Middle frontal gyrus (tissue), 1 donor: ENCODE results near the gene NOSTRIN.
"Not testable (repeated sequence)": the region's sequence is repeated elsewhere in the genome, so short reads cannot be mapped to it uniquely, and the experiment has no call there.

Experiments used
- DNase-seq: peaks from one replicate; pipeline ENCODE4 v3.0.0-alpha.2; 2015; ENCODE audit warnings: low spot score; ENCODE audit errors: extremely low spot score

The NOSTRIN gene

DNA sequence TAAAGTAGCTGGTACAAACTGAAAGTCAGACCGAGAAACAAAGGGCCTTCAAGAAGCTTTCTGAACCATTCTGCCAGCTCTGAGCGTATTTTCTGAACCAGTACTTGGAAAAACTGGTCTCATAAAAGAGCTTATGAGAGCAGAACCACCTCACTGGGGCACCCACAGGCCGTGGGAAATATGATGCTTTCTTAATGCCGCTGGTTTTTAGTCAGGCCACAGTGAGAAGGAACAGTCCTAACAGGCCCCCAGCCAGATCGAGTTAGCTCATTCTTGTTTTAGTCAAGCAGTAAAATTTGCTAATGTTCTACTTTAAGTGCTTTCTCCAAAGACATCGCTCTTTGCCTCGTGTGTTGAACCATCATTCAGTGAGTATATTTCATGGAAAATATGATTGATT is 12.7 kb upstream of the NOSTRIN start:
- no peak for DNase-seq

DNA sequence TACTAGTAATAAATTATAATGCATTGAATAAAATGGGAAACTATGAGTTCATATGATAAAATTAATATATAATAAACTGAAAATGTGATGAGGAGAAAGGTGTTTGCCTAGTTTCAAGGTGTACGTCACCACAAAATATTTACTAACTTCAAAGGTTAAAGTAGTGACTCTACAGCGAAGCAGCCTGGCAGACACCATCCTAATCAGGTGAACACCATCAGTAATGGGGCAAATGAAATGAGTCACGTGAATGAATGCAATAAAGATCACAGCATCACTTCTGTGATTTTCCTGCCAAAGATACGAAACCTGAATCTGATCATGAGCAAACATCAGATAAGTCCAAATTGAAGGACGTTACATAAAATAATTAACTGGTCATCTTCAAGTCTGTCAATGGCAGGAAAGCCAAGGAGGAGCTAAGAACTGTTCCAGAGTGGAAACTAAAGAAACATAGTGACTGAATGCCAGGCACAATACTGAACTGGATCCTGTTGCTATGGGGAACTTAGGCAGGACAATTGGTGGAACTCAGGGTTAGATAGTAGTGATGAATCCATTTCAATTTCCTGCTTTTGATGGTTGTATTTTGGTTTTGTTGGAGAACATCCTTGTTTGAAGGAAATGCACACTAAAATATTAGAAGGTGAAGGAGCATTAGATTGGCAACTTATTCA is 12.1 kb upstream of the NOSTRIN start:
- no peak for DNase-seq

DNA sequence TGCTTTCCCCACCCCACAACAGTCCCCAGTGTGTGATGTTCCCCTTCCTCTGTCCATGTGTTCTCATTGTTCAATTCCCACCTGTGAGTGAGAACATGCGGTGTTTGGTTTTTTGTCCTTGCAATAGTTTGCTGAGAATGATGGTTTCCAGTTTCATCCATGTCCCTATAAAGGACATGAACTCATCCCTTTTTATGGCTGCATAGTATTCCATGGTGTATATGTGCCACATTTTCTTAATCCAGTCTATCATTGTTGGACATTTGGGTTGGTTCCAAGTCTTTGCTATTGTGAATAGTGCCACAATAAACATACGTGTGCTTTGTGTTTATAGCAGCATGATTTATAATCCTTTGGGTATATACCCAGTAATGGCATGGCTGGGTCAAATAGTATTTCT is 11.3 kb upstream of the NOSTRIN start:
- not testable (repeated sequence) for DNase-seq

DNA sequence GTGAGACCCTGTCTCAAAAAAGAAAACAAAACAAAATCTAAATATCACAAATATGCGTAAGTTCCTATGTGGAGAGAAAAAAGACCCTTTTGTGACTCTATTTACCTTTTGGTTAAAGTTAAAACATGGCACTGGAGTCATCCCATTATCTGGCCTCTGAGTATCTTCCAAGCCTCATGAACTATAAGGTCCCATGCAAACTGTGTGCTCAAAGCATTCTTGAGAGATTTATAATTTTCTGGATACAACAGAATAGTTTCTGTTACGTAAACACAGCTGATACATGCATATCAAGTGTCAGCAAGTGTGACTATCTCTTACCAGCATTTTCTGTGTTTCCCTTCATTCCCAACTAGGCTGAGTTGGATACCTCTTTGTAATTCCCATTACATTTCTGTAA is 8.8 kb upstream of the NOSTRIN start:
- DNase-seq: no peak

DNA sequence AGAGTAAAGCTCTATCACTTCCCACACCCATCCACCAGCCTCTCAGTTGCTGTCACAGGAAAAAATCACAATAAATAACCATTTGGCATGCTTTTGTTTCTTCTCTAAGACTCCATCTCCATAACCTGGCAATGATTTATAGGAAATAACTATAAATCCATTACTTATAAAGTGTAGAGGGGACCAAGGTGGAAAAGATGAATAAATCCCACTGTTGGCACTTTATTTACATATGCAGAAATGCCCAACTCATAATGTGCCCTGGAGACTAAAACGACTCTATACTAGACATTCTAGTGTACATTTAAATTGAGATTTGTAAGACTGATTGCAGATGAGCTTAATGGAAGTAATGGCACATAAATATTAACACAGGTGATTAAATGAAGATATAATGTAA is 7.5 kb upstream of the NOSTRIN start:
- DNase-seq: no peak

DNA sequence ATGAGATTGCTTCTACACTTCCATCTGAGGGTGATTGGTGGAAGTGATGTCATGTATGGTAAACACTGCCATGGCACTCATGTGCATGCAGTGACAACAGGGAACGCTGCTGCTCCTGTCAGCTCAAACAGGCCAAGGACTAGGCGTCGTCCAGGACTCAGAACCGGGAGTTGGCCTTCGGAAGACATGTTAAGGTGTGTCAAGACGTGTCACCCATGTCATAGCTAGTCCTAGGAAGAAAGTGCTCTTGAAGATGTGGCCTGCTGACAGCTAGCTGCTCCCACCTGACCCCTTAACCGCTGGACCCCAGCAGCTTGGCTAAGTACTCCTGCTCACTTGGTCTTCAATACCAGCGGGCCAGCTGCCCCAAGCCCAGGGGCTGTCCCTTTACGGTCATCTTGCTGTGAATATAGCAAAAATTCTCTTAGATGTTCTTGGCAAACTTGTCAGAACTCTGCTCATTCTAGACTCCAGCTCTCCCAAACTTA is 6.3 kb upstream of the NOSTRIN start:
- DNase-seq: no peak

DNA sequence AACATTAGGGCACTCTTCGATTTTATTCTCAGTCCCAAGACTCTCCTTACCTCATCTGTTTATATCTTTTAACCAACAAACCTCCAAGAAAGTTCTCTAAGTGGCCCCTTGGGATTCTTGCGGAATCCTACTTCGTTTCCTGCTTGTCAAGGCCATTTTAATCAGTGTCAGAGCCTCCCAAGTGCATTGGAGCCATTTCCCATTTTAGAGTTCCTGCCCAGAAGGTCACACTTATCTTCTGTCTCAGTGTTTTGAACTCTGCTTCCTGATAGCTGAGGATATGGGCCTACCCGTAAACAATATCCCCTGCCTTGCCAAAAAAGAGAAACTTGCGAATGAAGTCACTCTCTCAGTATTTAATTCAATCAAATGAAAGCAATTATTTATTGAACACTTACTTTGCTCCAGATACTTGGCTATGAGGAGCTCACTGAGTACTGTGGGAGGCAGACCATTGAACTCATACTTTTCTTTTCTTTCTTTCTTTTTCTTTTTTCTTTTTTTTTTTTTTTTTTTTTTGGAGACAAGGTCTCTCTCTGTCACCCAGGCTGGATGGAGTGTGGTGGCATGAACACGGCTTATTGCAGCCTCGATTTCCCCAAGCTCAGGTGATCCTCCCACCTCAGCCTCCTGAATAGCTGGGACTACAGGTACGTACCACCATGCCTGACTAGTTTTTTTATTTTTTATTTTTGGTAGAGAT is 5.7 kb upstream of the NOSTRIN start:
- no peak for DNase-seq

DNA sequence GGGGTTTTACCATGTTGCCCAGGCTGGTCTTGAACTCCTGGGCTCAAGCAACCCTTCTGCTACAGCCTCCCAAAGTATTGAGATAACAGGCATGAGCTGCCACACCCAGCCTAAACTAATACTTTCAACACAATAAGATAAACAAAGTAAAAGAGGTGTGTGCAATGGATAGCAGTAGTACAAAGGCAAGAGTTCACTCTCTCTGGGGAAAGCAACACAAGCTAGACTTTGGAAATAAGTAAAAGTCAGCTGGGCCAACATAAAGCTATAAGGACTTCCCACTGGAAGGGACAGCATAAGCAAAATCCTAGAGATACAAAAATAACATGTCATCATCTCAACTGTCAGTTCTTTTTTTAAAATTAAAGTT is 5.2 kb upstream of the NOSTRIN start:
- DNase-seq: no peak

DNA sequence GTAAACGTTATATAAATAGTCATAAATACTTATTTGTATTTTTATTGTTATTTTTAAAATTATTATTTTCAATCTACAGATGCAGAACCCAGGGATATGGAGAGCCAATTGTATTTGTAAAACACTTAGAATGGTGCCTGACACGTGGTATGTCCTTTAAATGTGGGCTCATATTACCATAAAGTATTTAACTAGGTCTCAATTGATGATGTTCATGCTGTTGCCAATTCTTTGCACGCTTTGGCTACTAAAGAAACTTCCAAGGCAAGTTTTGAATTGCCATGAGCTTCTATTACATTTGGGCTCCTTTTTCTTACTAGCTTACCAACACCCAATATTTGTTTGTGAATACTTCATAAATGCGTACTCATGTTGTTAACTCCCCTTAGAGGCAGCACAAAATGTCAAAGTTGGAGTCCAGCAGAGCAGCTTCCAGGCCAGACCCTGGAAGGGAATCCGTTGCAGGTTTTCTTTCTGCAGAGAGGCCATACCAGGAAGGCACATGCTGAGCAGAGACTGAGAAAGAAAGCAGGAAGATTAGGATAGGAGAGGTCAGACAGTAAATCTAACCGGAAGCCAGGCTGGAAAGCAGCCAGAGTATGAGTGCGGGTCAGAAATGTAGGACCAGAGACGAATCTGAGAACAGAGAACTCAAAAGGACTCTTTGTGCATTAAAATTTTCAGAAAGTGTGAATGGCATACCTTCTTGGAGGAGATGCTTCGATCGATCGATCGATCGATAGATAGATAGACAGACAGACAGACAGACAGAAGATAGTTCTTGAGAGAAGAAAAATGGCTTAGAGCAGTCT is 4.2 kb upstream of the NOSTRIN start:
- no peak for DNase-seq

DNA sequence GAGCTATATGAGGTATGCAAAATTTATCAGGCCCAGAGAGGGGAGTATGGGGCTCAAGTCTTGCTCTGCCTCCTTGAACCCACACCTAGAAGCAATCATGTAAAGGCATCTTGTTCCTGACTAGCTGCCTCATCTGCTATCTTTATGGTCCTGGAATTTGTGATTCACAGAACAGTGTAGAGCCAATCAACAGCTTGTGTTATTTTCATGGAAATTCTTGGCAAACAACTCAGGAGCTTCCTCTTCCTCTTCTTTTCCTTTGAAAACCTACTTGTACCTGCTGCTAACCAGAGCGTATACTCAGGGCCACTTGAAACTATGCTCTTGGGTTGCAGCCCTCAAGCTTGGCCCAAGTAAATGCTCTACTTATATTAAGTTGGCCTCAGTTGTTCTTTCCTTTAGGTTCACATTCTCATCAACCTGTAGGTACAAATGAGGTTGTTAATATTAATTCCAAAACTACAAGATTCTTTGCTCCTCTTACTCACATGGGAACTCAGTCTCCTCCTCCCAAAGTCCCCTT is 3.5 kb upstream of the NOSTRIN start:
- no peak for DNase-seq

DNA sequence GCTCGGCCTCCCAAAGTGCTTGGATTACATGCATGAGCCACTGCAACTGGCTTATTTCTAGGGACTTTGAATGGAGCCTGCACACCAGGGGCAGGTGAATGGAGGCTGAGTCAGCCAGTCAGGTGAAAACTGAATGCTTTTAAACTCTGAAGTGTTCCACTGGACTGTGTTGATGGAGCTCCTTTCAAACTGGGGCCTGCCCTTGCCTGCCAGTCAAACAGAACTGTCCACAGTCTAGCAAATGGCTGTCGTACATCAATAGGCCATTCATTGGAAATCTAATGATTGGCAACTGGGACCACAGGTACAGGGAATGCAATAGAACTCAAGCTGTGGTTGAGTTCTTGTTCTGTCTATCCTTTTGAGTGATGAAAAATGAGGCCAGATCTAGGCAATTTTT is 966 bp upstream of the NOSTRIN start:
- no peak for DNase-seq

DNA sequence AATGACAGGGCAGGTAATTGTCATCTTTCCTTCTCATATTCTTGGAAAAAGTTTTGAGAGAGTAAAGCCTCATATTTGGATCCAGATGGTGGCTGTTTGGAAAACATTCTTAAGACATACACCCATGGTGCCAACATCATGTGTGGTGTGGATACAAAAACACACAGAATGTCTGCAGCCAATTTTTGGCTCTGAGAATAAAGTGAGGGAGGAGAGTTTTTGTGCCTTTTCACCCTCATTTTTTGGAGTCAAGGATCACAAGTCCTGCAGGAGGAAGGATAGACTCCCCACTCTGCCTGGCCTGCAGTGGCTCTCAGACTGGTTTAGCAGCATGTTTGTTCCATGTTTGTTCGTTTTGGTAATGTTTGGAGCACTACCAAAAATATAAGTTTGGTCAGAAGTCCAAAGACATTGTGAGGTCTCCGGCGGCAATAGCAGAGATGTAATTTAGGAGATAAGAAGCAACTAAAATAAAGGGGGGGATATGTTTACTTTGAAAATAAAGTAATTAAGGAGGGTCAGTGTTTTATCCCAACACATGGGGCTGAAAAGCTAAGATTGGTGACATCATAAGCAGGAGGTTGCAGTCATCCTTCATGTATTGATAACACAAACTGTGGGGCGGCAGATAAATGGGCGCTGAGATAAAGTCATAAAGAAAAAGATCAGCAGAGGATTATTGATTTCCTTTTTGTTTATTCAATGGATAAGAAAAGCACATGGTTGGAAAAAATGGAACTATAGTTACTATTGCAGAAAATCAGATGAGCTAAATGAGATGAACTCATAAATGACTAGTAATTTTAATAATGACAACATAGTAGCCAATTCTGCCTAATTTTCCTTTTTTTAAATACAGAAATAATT is 655 bp downstream of the NOSTRIN start:
- no peak for DNase-seq

DNA sequence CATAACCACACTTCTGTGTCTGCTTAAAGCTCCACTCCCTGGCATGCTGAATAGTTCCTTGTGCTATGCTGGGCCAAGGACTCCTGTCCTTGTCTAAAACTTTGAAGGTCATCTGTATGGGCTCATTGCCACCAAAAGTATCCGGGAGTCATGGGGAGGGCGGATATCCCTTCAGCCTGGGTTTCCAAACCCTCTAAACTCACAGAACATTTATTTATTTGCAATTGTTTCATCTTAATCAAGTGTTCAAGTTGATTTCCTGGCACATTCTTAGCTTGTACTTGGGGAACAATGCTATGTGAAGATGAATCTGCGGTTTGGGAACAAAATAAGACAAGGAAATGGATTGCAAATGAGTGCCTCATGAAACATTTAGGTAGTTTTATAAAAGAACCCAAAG is 1.8 kb downstream of the NOSTRIN start:
- DNase-seq: no peak

DNA sequence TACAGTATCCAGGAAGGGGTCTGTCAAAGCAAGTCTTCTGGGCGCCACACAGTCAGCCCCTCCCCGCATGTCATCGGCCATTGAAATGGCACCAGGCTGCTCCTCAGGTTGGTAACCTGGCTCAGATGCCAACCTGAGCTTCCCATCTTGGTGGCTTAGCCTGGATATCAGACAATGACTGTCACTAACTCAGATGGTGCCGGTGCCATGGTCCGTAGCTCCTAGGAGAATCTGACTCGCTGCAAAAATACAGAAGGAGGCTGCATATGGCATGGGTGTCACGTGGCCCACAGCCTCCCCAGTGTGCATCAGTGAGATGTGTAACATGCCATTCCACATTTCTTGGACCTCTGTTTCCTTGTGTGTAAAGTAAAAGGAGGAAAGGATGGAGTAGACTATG is 3.2 kb downstream of the NOSTRIN start:
- no peak for DNase-seq

DNA sequence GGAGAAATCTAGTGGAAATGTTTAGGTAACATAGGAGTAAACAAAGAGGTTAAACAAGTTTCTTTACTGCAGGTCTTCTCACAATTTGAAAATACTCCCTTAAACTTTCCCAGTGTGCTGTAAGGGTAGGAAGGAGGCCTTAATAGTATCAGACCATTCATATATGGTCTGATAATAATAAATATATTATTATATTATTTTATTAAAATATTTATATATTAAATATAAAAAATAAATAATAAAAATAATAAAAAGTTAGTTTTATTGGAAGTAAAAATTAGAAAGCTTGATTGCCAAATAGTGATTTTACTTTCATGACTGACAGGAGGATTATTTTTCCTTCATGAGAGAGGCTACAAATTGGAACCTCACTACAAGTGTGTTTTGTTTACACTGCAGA is 7.1 kb downstream of the NOSTRIN start:
- no peak for DNase-seq

DNA sequence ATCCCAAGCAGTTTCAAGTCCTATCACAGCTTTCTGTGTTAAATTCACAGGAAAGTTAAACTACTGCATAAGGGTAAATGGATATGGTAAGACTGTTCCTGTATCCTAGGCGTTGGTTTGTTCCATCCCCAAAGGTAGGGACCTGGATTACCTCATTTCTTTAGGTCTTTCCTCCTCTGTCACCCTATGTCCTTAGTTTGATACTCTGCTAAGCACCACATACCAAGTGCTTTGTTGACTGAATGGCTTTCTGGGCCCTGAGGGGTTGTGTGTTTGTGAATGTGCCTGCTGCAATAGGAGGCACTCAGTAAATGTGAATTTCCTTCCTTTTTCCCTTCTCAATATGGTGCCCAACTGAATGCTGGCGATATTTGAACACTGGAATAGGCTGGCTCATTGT is 7.8 kb downstream of the NOSTRIN start:
- DNase-seq: no peak

DNA sequence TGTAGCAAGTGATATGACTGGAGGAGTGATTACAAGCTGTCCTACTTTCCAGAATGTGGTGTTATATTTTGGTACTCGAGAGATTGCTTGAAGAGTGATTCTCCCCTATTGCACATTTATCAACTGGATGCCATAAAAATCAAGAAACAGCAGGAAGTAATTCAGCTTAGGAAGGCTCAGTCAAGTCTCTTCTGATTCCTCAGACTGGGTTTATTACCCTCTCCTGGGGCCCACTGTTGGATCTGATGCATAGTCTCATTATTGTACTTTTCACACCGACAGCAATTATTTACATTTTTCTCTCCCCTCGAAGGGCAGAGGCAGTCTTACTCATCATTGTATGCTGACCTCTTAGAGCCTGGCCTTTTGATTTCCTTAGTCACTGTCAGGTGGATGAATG is 9.3 kb downstream of the NOSTRIN start:
- no peak for DNase-seq

DNA sequence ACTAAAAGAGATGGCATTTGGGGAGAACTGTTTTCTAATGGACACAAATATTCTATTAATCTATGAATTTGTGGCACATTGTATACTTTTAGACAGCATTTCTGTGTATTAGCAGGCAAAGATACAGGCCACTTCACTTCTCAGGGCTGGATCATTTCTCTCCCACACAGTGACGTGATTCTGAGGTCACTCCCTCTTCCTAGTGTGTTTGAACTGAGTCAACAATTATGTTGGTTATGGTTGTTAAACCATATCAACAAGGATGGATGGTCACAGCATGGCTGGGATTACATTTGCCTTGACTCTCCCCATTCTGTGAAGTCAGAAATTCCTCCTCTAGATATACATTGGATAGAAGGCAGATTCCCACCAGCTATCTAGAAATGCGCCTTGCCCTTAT is 11.6 kb downstream of the NOSTRIN start:
- DNase-seq: no peak

DNA sequence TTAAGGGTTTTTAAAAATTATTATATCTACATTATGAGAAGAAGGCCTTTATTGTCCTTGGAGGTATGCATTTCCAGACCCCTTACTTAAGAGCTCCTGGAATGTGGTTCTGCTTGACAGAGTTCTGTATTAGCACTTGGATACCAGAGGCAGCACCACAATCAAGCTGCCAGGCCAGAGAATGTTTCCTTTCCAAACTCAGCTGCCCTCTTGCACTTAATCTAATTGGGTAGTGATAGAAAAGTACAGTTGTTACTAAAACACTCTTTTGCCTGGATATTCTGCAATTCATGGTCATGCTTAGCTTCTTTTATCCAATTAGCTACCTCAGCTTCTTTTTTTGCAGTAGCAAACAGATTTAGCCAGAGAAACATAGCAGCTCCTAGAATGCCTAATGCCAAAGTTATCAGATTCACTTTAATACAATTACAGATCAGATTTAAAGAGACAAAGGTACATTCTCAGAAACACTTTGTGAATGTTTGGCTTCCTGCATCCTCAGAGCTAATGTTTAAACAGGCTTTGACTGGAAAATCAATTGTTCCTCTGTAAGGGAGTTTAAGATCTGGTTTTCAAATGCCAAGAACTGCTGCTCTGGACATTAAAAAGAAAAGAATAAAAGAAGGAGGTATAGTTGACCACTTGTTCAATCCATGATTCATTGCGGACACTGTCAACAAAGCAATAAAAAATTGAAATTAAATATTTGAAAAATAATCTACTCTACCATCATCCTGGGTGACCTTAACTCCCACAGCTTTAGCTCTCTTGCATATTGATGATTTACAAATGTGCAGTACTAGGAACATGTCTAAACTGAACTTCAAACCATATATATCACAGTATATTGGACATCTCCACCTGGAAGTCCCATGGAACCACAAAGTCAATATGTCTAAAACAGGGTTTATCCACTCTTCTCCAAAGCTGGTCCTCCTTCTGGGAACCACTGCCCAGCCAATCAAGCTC is 12.8 kb downstream of the NOSTRIN start:
- no peak for DNase-seq

DNA sequence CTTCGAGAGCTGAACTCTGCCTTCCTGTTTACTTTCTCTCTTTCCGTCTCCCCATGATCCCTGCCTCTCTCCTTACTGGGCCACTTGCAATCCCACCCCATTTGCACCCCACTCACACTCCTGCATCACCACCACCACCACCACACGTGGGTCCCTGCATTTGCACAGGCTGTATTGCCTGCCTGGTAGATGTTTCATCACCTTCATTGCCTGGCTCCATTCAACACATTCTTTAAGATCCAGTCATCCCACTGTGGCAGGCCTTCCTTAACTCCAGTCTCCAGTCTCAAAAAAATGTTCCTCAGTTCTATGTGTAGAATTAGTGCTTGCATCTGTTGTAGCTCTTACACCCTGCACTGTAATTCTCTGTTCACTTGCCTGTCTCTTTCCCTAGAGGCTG is 13.9 kb downstream of the NOSTRIN start:
- no peak for DNase-seq
